Neuronal stem cell (in vitro differentiated cells): Measurements from ENCODE around the gene CHD5.

Experiments
- DNase-seq: peaks from one replicate; pipeline ENCODE4 v3.0.0-alpha.2; 2013; ENCODE audit warnings: low spot score
- H2AFZ ChIP-seq: one replicate; pipeline ENCODE4 v1.6.1; 2013; ENCODE audit warnings: mild to moderate bottlenecking, low read length, inconsistent platforms
- H2AK5ac ChIP-seq: 2 replicates; pipeline ENCODE4 v1.6.1; 2013; ENCODE audit warnings: low read depth, mild to moderate bottlenecking, inconsistent platforms, low read length, moderate library complexity, mixed read lengths
- H2BK120ac ChIP-seq: 2 replicates; pipeline ENCODE4 v1.6.1; 2013; ENCODE audit warnings: low read depth, mild to moderate bottlenecking, inconsistent platforms, low read length, moderate library complexity, mixed read lengths
- H2BK12ac ChIP-seq: one replicate; pipeline ENCODE4 v1.6.1; 2013; ENCODE audit warnings: low read length, inconsistent platforms
- H2BK15ac ChIP-seq: 2 replicates; pipeline ENCODE4 v1.6.1; 2013; ENCODE audit warnings: mild to moderate bottlenecking, low read length, inconsistent platforms, mixed read lengths
- H2BK5ac ChIP-seq: one replicate; pipeline ENCODE4 v1.6.1; 2013; ENCODE audit warnings: inconsistent platforms, mild to moderate bottlenecking, low read length, moderate library complexity
- H3K14ac ChIP-seq: one replicate; pipeline ENCODE4 v1.6.1; 2013; ENCODE audit warnings: low read length, inconsistent platforms
- H3K18ac ChIP-seq: 2 replicates; pipeline ENCODE4 v1.6.1; 2013; ENCODE audit warnings: low read length, inconsistent platforms
- H3K23ac ChIP-seq: 2 replicates; pipeline ENCODE4 v1.6.1; 2013; ENCODE audit warnings: low read depth, mild to moderate bottlenecking, mixed read lengths, low read length, inconsistent platforms; ENCODE audit not compliant: poor library complexity
- H3K27ac ChIP-seq: replicated peaks from 3 replicates; pipeline ENCODE4 v1.5.1; 2013; ENCODE audit warnings: low read length, inconsistent platforms
- H3K27me3 ChIP-seq, 3 experiments: 2 replicates each; pipeline ENCODE4 v1.6.1; 2013; ENCODE audit warnings: low read length in 3 of 3, mild to moderate bottlenecking in 2 of 3, inconsistent platforms in 1 of 3, low read depth in 1 of 3, mixed read lengths in 1 of 3, moderate library complexity in 1 of 3; ENCODE audit not compliant: control insufficient read depth in 3 of 3, insufficient read depth in 3 of 3
- H3K36me3 ChIP-seq, 2 donors: replicated peaks in 1 of 2; 2 replicates each; pipeline ENCODE4 v1.6.1; 2013; ENCODE audit warnings: low read length in 2 of 2; ENCODE audit not compliant: control insufficient read depth in 2 of 2, insufficient read depth in 2 of 2
- H3K4ac ChIP-seq: 2 replicates; pipeline ENCODE4 v1.6.1; 2013; ENCODE audit warnings: inconsistent platforms, mild to moderate bottlenecking, low read length, moderate library complexity
- H3K4me1 ChIP-seq, 2 donors: 1 replicate in 1 of 2; 2 replicates in 1 of 2; pipeline ENCODE4 v1.6.1; 2013; ENCODE audit warnings: low read length in 2 of 2, low read depth in 1 of 2; ENCODE audit not compliant: control insufficient read depth in 2 of 2, insufficient read depth in 1 of 2
- H3K4me2 ChIP-seq: one replicate; pipeline ENCODE4 v1.6.1; 2013; ENCODE audit warnings: mild to moderate bottlenecking, low read length, inconsistent platforms; ENCODE audit not compliant: insufficient read depth, poor library complexity, severe bottlenecking
- H3K4me3 ChIP-seq, 2 donors: 2 replicates each; pipeline ENCODE4 v1.5.1; 2013; ENCODE audit warnings: low read length in 2 of 2, mild to moderate bottlenecking in 2 of 2, inconsistent platforms in 1 of 2, moderate library complexity in 1 of 2
- H3K79me1 ChIP-seq: one replicate; pipeline ENCODE4 v1.6.1; 2013; ENCODE audit warnings: low read depth, mild to moderate bottlenecking, inconsistent platforms, low read length, moderate library complexity
- H3K9ac ChIP-seq: one replicate; pipeline ENCODE4 v1.6.1; 2013; ENCODE audit warnings: mild to moderate bottlenecking, low read depth, low read length, inconsistent platforms; ENCODE audit not compliant: poor library complexity
- H3K9me3 ChIP-seq, 2 donors: replicated peaks in 1 of 2; 2 replicates each; pipeline versions ENCODE3 to v1.6.1; 2013; ENCODE audit warnings: low read length in 2 of 2, mild to moderate bottlenecking in 2 of 2, inconsistent platforms in 1 of 2, low read depth in 1 of 2, mixed read lengths in 1 of 2, moderate library complexity in 1 of 2; ENCODE audit not compliant: control insufficient read depth in 2 of 2, insufficient read depth in 1 of 2
- H4K8ac ChIP-seq: one replicate; pipeline ENCODE4 v1.6.1; 2013; ENCODE audit warnings: low read depth, mild to moderate bottlenecking, inconsistent platforms, low read length, moderate library complexity
- H4K91ac ChIP-seq: one replicate; pipeline ENCODE4 v1.6.1; 2013; ENCODE audit warnings: low read length, low read depth, mild to moderate bottlenecking, inconsistent platforms; ENCODE audit not compliant: poor library complexity
- WGBS, 2 donors: extraction: QIAGEN DNeasy Blood & Tissue Kit; methylation state at CpG; one replicate each; pipeline ENCODE4 v1.1.7; 2013; ENCODE audit warnings: missing lambda C conversion rate in 2 of 2, mixed read lengths in 1 of 2; ENCODE audit not compliant: insufficient read length in 2 of 2, insufficient replicate concordance in 1 of 2; ENCODE audit errors: extremely low coverage in 2 of 2; 5-methylcytosine and 5-hydroxymethylcytosine counted together

Gene CHD5

GRCh38 chr1:6218375-6219164 lies 38.4 kb upstream of the CHD5 start:
- no CpG with 5 or more reads among the region's 16 CpGs for WGBS, 2 donors

GRCh38 chr1:6212193-6212959 lies 32.3 kb upstream of the CHD5 start:
- Histone ChIP-seq H3K14ac (no peak overlapping the region), H4K8ac (no peak overlapping the region), H3K9me3 (peaks cover 0 to 2% of the 10 kb centered on the region in 2 donors), H2BK120ac (no peak overlapping the region), H2BK15ac (no peak overlapping the region), H3K4ac (no peak overlapping the region), H2AK5ac (peak overlapping the region; percentile 76), H3K79me1 (peaks cover 1% of the 10 kb centered on the region), H2AFZ (no peak overlapping the region), H3K27ac (no peak overlapping the region), H2BK12ac (no peak overlapping the region), H3K9ac (peak overlapping the region; percentile 12), H3K36me3 (no peaks in the 10 kb centered on the region), H3K18ac (no peak overlapping the region), H2BK5ac (peak overlapping the region; percentile 43), H4K91ac (no peak overlapping the region), H3K4me2 (no peak overlapping the region), H3K27me3 (peaks cover 9 to 21% (median 11%) of the 10 kb centered on the region in 3 experiments), H3K4me3 (no peak overlapping the region), H3K4me1 (peaks cover 6 to 10% of the 10 kb centered on the region in 2 donors), H3K23ac (peak overlapping the region; percentile 44)
- DNase-seq, result no peak
- WGBS, 2 donors, result no CpG with 5 or more reads among the region's 20 CpGs

More at GRCh38 chr1:6218375-6219164, 38.4 kb upstream of the CHD5 start:
- Histone ChIP-seq H3K36me3 (peaks cover 10 to 34% of the 10 kb centered on the region in 2 donors), H4K8ac (peak overlapping the region; percentile 87), H2BK12ac (no peak overlapping the region), H3K18ac (peak overlapping the region; percentile 68), H3K4me1 (peaks cover 0 to 3% of the 10 kb centered on the region in 2 donors), H2BK15ac (no peak overlapping the region), H3K79me1 (no peaks in the 10 kb centered on the region), H3K4me3 (no peak overlapping the region), H3K9me3 (no peaks in the 10 kb centered on the region), H2AFZ (no peak overlapping the region), H2BK5ac (no peak overlapping the region), H3K4me2 (no peak overlapping the region), H3K4ac (no peak overlapping the region), H3K14ac (peak overlapping the region; percentile 78), H3K23ac (peak overlapping the region; percentile 34), H2AK5ac (no peak overlapping the region), H3K27me3 (no peaks in the 10 kb centered on the region), H2BK120ac (peak overlapping the region; percentile 16), H4K91ac (no peak overlapping the region), H3K27ac (no peak overlapping the region), H3K9ac (peak overlapping the region; percentile 34)
- no peak for DNase-seq

GRCh38 chr1:6211731-6212130 lies 31.6 kb upstream of the CHD5 start:
- Histone ChIP-seq H3K79me1 (peaks cover 1% of the 10 kb centered on the region), H3K9ac (no peak overlapping the region), H3K27me3 (peaks cover 10 to 28% (median 18%) of the 10 kb centered on the region in 3 experiments), H2BK120ac (no peak overlapping the region), H3K18ac (no peak overlapping the region), H2BK15ac (no peak overlapping the region), H3K4me2 (no peak overlapping the region), H3K4ac (no peak overlapping the region), H3K4me1 (peaks cover 6 to 12% of the 10 kb centered on the region in 2 donors), H3K9me3 (peaks cover 0 to 2% of the 10 kb centered on the region in 2 donors), H2AK5ac (no peak overlapping the region), H4K8ac (no peak overlapping the region), H3K27ac (no peak overlapping the region), H3K36me3 (no peaks in the 10 kb centered on the region), H3K23ac (no peak overlapping the region), H4K91ac (no peak overlapping the region), H3K4me3 (no peak overlapping the region), H2AFZ (no peak overlapping the region), H3K14ac (no peak overlapping the region), H2BK12ac (no peak overlapping the region), H2BK5ac (no peak overlapping the region)
- no CpG with 5 or more reads among the region's 16 CpGs for WGBS, 2 donors
- no peak for DNase-seq
